Fibroblast of villous mesenchyme (primary cell): ENCODE measurements around the gene CAMKMT. TPM values are rescaled to one million over a fixed set of nuclear protein-coding genes. Genes with fewer than 3 reads are reported as not detected.
A peak's percentile ranks its signal among the peaks of the same experiment; 100 is the strongest.

Experiments
- DNase-seq: peaks from one replicate; pipeline ENCODE4 v3.0.0-alpha.2; 2010; ENCODE audit warnings: low read depth
- H3K4me3 ChIP-seq: 2 replicates; pipeline ENCODE4 v1.5.1; 2011; ENCODE audit warnings: low read depth, mild to moderate bottlenecking, low read length
- total RNA-seq: library from RNA; depleted of rRNA; stranded (reverse); fragments of >200 nt; gene quantifications from 2 replicates; pipeline ENCODE4 v1.2.3, GENCODE V29; 2012
- TF ChIP-seq, protein P1 (sequence below): IDR thresholded peaks from 2 replicates; pipeline ENCODE4 v1.5.1; 2012; ENCODE audit warnings: low read depth, mild to moderate bottlenecking, low read length; ENCODE audit not compliant: insufficient read depth

CAMKMT gene
- total RNA-seq, 1 donor, result 9.9 TPM

DNA sequence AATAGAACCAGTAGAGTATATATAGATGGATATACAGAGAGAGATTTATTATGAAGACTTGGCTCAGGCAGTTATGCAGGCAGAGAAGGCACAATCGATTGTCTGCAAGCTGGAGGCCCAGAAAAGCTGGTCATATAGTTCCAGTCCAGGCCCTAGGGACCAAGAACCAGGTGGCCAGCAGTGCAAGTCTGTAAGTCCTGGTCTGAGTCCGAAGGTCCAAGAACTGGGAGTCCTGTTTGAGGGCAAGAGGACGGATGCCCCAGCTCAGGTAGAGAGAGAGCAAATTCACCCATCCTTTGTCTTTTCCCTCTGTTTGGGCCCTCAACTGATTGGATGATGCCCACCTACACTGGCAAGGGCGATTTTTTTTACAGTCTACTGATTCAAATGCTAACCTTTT lies 164.6 kb downstream of the CAMKMT start:
- no peak for DNase-seq
- TF ChIP-seq, protein P1, sequence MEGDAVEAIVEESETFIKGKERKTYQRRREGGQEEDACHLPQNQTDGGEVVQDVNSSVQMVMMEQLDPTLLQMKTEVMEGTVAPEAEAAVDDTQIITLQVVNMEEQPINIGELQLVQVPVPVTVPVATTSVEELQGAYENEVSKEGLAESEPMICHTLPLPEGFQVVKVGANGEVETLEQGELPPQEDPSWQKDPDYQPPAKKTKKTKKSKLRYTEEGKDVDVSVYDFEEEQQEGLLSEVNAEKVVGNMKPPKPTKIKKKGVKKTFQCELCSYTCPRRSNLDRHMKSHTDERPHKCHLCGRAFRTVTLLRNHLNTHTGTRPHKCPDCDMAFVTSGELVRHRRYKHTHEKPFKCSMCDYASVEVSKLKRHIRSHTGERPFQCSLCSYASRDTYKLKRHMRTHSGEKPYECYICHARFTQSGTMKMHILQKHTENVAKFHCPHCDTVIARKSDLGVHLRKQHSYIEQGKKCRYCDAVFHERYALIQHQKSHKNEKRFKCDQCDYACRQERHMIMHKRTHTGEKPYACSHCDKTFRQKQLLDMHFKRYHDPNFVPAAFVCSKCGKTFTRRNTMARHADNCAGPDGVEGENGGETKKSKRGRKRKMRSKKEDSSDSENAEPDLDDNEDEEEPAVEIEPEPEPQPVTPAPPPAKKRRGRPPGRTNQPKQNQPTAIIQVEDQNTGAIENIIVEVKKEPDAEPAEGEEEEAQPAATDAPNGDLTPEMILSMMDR, result no peak
- H3K4me3 ChIP-seq, result no peak overlapping the region

DNA sequence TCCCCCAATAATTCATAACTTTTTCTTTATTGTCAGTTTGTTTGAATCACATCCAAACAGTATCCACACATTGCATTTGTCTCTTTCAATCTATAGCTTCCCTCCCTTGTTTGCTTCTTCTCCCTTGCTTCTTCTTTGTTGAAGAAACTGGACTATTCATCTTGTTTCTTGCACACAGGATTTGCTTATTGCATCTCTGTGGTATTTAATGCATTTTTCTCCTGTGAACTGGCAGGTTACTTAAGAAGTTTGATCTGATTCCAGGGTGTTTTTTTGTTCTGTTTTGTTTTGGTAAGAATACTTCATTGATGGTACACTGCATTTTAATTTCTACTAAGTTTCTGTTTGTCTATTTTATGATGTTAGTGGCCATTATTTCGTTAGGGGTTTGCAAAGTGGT lies 166.8 kb downstream of the CAMKMT start:
- no peak overlapping the region for H3K4me3 ChIP-seq
- TF ChIP-seq, protein P1, result no peak
- DNase-seq, result peak; percentile 55

DNA sequence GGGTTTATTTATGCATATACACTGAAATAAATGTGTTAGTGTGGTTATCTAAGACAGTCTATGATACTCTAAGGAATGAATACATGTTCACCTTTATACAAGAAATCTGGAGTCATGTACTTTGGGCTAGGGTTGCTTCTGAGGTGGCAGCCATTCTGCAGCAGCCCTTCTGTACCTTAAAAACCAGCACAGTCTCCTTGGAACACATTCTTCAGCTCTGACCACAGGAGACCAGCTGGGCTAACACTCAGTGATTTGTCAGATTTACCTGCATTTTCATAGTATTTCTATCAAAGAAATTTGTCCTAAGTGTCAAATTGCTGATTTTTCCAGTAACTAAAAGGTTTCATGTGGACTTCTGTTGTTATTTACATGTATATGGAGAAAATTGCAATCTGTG lies 167.7 kb downstream of the CAMKMT start:
- TF ChIP-seq, protein P1, result no peak
- H3K4me3 ChIP-seq, result no peak overlapping the region
- DNase-seq, result no peak

DNA sequence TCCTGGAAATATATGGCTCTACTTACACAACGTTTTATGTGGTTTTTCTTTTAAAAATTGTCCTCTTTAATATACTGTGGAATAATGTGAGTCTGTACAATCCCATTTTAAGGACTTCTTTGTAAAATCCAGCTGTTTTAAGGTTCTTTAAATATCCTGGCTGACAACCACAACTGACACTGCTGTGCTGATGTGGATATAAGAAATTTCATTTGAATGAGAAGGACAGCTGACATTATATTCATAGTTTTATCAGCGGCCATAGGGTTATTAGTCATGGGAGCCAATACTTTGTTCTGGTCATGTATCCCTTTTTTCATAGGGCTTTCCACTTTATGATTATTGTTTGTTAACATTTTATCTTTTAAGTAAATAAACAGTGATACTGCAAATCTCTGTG lies 169.5 kb downstream of the CAMKMT start:
- no peak overlapping the region for H3K4me3 ChIP-seq
- TF ChIP-seq, protein P1, result no peak
- DNase-seq, result no peak

DNA sequence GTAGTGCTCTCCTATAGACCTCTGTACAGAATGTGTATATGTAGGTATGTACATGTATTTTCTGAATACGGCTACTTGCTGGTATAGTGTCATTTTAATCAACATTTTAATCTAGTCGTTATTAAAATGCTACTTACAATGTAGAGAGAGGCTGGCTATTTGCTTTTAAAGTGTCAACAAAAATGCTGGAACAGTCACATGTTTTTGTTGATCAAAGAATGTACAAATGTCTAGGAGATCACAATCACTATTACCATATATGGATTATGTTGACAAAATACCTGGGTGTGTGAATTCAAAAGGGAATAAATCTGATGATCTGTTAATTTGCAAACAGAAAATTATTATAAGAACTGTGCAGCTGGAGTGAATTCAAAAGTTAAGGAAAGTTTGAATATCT lies 170.3 kb downstream of the CAMKMT start:
- DNase-seq, result no peak

DNA sequence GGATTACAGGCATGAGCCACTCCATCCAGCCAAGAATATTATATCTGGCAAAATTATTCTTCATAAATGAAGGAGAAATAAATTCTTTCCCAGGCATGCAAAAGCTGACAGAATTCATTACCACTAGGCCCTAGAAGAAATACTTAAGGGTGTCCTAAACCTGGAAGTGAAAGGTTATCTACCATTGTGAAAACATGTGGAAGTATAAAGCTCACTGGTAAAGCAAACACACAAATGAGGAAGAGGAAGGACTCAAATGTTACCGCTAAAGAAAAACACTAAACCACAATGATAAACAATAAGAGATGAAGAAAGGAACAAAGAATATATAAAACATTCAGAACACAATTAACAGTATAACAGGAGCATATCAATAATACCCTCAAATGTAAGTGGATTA lies 171.8 kb downstream of the CAMKMT start:
- no peak overlapping the region for H3K4me3 ChIP-seq
- no peak for DNase-seq
- TF ChIP-seq, protein P1, result no peak

More for the DNA sequence above, 170.3 kb downstream of the CAMKMT start:
- H3K4me3 ChIP-seq, result no peak overlapping the region
- TF ChIP-seq, protein P1, result no peak

DNA sequence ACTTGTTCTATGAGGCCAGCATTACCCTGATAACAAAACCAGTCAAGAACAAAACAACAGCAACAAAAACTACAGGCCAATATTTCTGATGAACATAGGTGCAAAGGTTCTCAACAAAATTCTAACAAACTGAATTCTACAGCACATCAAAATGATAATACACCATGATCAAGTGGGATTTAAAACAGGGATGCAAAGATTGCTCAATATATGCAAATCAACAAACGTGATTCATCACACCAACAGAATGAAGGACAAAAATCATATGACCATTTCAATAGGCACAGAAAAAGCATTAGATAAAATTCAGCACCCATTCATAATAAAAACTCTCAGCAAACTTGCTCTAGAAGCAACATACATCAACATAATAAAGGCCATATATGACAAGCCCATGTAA lies 173.6 kb downstream of the CAMKMT start:
- no peak overlapping the region for H3K4me3 ChIP-seq
- TF ChIP-seq, protein P1, result no peak
- no peak for DNase-seq
